HUES6 (cell line): ENCODE measurements around the gene NUDT7.

ENCODE experiments used
- H3K27ac ChIP-seq: 2 replicates; pipeline ENCODE4 v1.7.0; 2013; ENCODE audit warnings: low read depth, mild to moderate bottlenecking, low read length, inconsistent platforms
- H3K27me3 ChIP-seq: 2 replicates; pipeline ENCODE4 v1.6.1; 2013; ENCODE audit warnings: low read length; ENCODE audit not compliant: control insufficient read depth, insufficient read depth
- H3K36me3 ChIP-seq: 2 replicates; pipeline ENCODE4 v1.6.1; 2013; ENCODE audit warnings: low read length; ENCODE audit not compliant: control insufficient read depth, insufficient read depth
- H3K4me1 ChIP-seq: 2 replicates; pipeline ENCODE4 v1.6.1; 2013; ENCODE audit warnings: low read length; ENCODE audit not compliant: control insufficient read depth, insufficient read depth
- H3K4me3 ChIP-seq: 2 replicates; pipeline ENCODE4 v1.5.1; 2013; ENCODE audit warnings: low read depth, low read length
- H3K9ac ChIP-seq: one replicate; pipeline ENCODE4 v1.6.1; 2013; ENCODE audit warnings: mild to moderate bottlenecking, low read length
- H3K9me3 ChIP-seq: 2 replicates; pipeline ENCODE4 v1.6.1; 2013; ENCODE audit warnings: low read depth, low read length; ENCODE audit not compliant: control insufficient read depth, insufficient read depth

NUDT7 gene

GRCh38 chr16:77758508-77758907, 36.2 kb downstream of the NUDT7 start:
- no peaks in the 10 kb centered on the region for H3K27me3 ChIP-seq
- no peak overlapping the region for H3K4me3 ChIP-seq
- no peak overlapping the region for H3K9ac ChIP-seq
- no peaks in the 10 kb centered on the region for H3K9me3 ChIP-seq
- H3K27ac ChIP-seq: no peak overlapping the region
- H3K36me3 ChIP-seq: no peaks in the 10 kb centered on the region
- H3K4me1 ChIP-seq: no peaks in the 10 kb centered on the region; the same call in 1 of the 2 replicates

GRCh38 chr16:77759201-77759600, 36.9 kb downstream of the NUDT7 start:
- Histone ChIP-seq H3K27me3 (no peaks in the 10 kb centered on the region), H3K27ac (no peak overlapping the region), H3K9ac (no peak overlapping the region), H3K36me3 (no peaks in the 10 kb centered on the region), H3K4me3 (no peak overlapping the region), H3K9me3 (no peaks in the 10 kb centered on the region), H3K4me1 (no peaks in the 10 kb centered on the region; the same call in 1 of the 2 replicates)

- Histone ChIP-seq H3K36me3 (no peaks in the 10 kb centered on the region), H3K27me3 (no peaks in the 10 kb centered on the region), H3K9me3 (no peaks in the 10 kb centered on the region), H3K4me1 (no peaks in the 10 kb centered on the region; the same call in 1 of the 2 replicates), H3K4me3 (no peak overlapping the region), H3K27ac (no peak overlapping the region), H3K9ac (no peak overlapping the region)
Observed at GRCh38 chr16:77759821-77760220, 37.5 kb downstream of the NUDT7 start.

- H3K9me3 ChIP-seq: no peaks in the 10 kb centered on the region
- no peak overlapping the region for H3K27ac ChIP-seq
- no peaks in the 10 kb centered on the region for H3K36me3 ChIP-seq
- no peak overlapping the region for H3K4me3 ChIP-seq
- no peaks in the 10 kb centered on the region; the same call in 1 of the 2 replicates for H3K4me1 ChIP-seq
- no peak overlapping the region for H3K9ac ChIP-seq
- no peaks in the 10 kb centered on the region for H3K27me3 ChIP-seq
Observed at GRCh38 chr16:77760800-77761199, 38.5 kb downstream of the NUDT7 start.

DNA sequence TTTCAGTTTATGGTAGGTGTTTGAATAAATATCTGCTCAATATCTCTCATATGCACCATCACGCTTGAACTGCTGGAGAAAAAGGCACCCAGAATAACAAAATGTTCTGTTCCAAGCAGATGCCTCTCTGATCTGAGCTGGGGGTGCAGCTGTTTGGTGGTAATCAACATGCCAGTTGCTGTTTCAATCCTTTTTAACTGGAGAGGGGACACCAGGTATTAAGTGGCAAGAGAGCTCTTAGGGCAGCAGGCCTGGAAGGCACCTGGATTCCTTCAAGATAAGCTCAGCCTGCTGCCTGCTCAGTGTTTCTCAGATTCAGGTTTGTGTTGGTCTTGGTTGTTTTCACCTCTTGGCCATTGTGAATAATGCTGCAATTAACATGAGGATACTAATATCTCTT, 38.9 kb downstream of the NUDT7 start:
- H3K27me3 ChIP-seq: no peaks in the 10 kb centered on the region
- no peaks in the 10 kb centered on the region; the same call in 1 of the 2 replicates for H3K4me1 ChIP-seq
- H3K9ac ChIP-seq: no peak overlapping the region
- H3K36me3 ChIP-seq: no peaks in the 10 kb centered on the region
- no peak overlapping the region for H3K4me3 ChIP-seq
- H3K27ac ChIP-seq: no peak overlapping the region
- H3K9me3 ChIP-seq: no peaks in the 10 kb centered on the region

- Histone ChIP-seq H3K27ac (no peak overlapping the region), H3K4me1 (no peaks in the 10 kb centered on the region; the same call in 1 of the 2 replicates), H3K9ac (no peak overlapping the region), H3K27me3 (no peaks in the 10 kb centered on the region), H3K9me3 (no peaks in the 10 kb centered on the region), H3K36me3 (no peaks in the 10 kb centered on the region), H3K4me3 (no peak overlapping the region)
Observed at GRCh38 chr16:77762262-77762661, 39.9 kb downstream of the NUDT7 start.

GRCh38 chr16:77763994-77764393, 41.7 kb downstream of the NUDT7 start:
- Histone ChIP-seq H3K9ac (no peak overlapping the region), H3K4me1 (no peaks in the 10 kb centered on the region; the same call in 1 of the 2 replicates), H3K36me3 (no peaks in the 10 kb centered on the region), H3K4me3 (no peak overlapping the region), H3K9me3 (no peaks in the 10 kb centered on the region), H3K27ac (no peak overlapping the region), H3K27me3 (no peaks in the 10 kb centered on the region)

DNA sequence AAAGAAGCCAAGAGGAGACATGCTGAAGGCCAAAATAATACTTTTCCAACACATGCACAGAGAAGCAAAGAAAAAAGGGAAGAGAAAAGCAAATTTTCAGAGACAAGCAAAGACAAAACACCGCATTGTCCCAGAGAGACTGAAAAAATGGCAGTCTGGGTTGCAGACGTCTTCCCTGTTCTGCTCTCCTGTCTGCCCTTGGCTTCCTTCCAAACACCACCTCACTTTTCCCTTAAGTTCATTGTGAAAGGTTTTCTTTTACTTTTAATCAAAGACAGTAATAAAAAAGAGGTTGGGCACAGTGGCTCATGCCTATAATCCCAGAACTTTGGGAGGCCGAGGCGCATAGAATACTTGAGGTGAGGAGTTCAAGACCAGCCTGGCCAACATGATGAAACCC, 44.9 kb downstream of the NUDT7 start:
- Histone ChIP-seq H3K27ac (no peak overlapping the region), H3K9ac (no peak overlapping the region), H3K36me3 (no peaks in the 10 kb centered on the region), H3K27me3 (no peaks in the 10 kb centered on the region), H3K4me1 (no peaks in the 10 kb centered on the region), H3K4me3 (no peak overlapping the region), H3K9me3 (no peaks in the 10 kb centered on the region)

DNA sequence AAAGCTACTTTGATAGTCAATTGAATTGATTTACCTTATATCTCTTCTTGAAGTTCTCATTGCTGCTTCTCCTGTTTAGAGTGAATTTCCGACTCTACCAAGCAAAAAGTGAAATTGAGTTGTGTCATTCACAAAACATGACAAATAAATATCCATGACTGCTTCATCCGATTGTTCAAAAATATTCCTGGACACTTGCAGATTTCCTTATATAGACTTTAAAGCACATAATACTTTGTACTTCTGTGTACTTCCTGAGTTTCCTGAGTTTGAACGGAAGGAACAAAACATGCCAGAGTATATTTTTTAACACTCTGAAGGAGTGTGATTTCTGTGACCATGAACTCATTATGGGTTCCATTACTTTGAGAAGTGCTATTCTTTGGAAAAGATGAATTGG, 45.5 kb downstream of the NUDT7 start:
- no peaks in the 10 kb centered on the region for H3K36me3 ChIP-seq
- H3K27ac ChIP-seq: no peak overlapping the region
- no peaks in the 10 kb centered on the region for H3K9me3 ChIP-seq
- H3K4me3 ChIP-seq: no peak overlapping the region
- H3K9ac ChIP-seq: no peak overlapping the region
- no peaks in the 10 kb centered on the region for H3K4me1 ChIP-seq
- H3K27me3 ChIP-seq: no peaks in the 10 kb centered on the region

GRCh38 chr16:77775911-77776909, 53.9 kb downstream of the NUDT7 start:
- Histone ChIP-seq H3K27me3 (no peaks in the 10 kb centered on the region), H3K4me3 (no peak overlapping the region), H3K36me3 (no peaks in the 10 kb centered on the region), H3K27ac (no peak overlapping the region), H3K9ac (no peak overlapping the region), H3K4me1 (no peaks in the 10 kb centered on the region), H3K9me3 (no peaks in the 10 kb centered on the region)

DNA sequence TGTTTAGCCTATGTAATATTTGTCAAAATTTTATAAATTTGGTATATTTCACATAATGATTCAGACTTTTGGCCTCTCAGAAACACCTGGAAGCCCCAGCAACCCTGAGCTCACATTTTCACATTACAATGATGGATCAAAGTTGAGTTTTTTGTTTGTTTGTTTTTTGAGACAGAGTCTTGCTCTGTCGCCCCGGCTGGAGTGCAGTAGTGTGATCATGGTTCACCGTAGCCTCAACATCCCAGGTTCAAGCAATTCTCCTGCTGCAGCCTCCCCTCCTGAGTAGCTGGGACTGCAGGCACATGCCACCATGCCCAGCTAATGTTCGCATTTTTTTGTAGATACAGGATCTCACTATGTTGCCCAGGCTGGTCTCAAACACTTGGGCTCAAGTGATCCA, 55.4 kb downstream of the NUDT7 start:
- no peaks in the 10 kb centered on the region for H3K36me3 ChIP-seq
- H3K4me1 ChIP-seq: no peaks in the 10 kb centered on the region
- H3K27me3 ChIP-seq: no peaks in the 10 kb centered on the region
- no peak overlapping the region for H3K9ac ChIP-seq
- no peak overlapping the region for H3K27ac ChIP-seq
- H3K4me3 ChIP-seq: no peak overlapping the region
- H3K9me3 ChIP-seq: no peaks in the 10 kb centered on the region
